ENCODE measurements around the gene TMUB2. TPM values are rescaled to one million over a fixed set of nuclear protein-coding genes. Genes with fewer than 3 reads are reported as not detected.
A peak's percentile ranks its signal among the peaks of the same experiment; 100 is the strongest.

Gene TMUB2
- total RNA-seq, 2 donors from 2014 or later: 42.9 to 67.2 TPM

DNA sequence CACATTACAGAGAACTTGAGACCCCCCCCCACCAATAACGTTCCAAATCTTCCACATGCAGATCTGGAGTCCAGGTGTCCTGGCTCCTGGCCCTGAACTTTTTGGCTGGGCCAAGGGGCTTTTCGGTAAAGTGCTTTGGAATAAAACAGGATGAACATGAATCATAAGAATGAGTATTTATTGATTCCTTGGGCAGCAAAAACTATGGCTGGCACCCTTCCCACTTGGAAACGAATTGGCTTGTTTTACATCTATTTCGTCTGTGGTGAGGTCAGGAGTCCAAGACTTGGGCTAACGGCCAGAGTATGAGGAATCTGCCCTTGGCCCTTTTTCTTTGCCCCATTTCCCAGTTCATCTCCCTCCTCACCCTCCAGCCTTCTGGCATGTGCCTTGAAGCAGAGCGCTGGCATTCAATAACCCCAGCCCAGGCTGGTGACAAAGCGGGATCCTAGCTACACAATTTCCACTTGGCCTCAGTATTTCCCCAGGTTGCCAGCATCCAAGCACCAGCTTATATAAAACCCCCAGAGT is 36.8 kb downstream of the TMUB2 start:
- H3K4me1 ChIP-seq (replicated peaks): peaks cover 5% of the 10 kb centered on the region
- 22% methylated on average over 7 of the region's 7 CpGs for WGBS
- no peaks in the 10 kb centered on the region for H3K36me3 ChIP-seq
- H3K27ac ChIP-seq: peak overlapping the region in 1 of 2 donors; percentile 23
- no peak overlapping the region for H3K4me3 ChIP-seq
- no peak for DNase-seq (ENCODE audit: low spot score)
- H3K9me3 ChIP-seq: no peaks in the 10 kb centered on the region
- intact Hi-C loops (cut with DNase I): no loop called here
- TF ChIP-seq POLR2A (IDR thresholded peaks at IDR 0.05) (no peak), POLR2AphosphoS5 (IDR thresholded peaks at IDR 0.05) (no peak)
- TF ChIP-seq, protein P1, sequence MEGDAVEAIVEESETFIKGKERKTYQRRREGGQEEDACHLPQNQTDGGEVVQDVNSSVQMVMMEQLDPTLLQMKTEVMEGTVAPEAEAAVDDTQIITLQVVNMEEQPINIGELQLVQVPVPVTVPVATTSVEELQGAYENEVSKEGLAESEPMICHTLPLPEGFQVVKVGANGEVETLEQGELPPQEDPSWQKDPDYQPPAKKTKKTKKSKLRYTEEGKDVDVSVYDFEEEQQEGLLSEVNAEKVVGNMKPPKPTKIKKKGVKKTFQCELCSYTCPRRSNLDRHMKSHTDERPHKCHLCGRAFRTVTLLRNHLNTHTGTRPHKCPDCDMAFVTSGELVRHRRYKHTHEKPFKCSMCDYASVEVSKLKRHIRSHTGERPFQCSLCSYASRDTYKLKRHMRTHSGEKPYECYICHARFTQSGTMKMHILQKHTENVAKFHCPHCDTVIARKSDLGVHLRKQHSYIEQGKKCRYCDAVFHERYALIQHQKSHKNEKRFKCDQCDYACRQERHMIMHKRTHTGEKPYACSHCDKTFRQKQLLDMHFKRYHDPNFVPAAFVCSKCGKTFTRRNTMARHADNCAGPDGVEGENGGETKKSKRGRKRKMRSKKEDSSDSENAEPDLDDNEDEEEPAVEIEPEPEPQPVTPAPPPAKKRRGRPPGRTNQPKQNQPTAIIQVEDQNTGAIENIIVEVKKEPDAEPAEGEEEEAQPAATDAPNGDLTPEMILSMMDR (IDR thresholded peaks at IDR 0.05): no peak
- no peaks in the 10 kb centered on the region for H3K27me3 ChIP-seq (replicated peaks; ENCODE audit: insufficient read depth)

DNA sequence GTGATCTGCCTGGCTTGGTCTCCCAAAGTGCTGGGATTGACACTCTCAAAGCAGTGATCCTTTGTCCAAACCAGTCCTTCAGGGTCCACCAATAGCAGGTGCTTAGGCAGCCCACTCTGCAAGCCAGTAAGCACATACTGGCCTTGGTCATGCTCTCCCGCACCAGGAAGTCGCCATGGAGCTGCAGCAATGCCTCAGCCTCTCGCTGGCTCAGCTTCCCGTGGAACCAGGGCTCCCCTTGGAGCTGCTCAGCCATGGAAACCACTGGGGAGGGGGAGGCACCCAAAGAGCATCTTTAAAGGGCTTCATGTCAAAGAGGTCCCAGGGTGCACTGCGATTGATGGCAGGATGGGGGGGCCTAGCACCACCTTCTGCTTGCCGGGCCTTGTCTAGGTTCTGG is 42.3 kb downstream of the TMUB2 start:
- no peaks in the 10 kb centered on the region for H3K9me3 ChIP-seq
- no peak for DNase-seq (ENCODE audit: low spot score)
- H3K4me3 ChIP-seq: no peak overlapping the region
- 70% methylated on average over 6 of the region's 6 CpGs for WGBS
- TF ChIP-seq POLR2AphosphoS5 (IDR thresholded peaks at IDR 0.05) (no peak), POLR2A (IDR thresholded peaks at IDR 0.05) (no peak)
- TF ChIP-seq, protein P1 (IDR thresholded peaks at IDR 0.05): no peak
- H3K4me1 ChIP-seq (replicated peaks): no peaks in the 10 kb centered on the region
- no peak overlapping the region for H3K27ac ChIP-seq
- H3K36me3 ChIP-seq: no peaks in the 10 kb centered on the region
- no peaks in the 10 kb centered on the region for H3K27me3 ChIP-seq (replicated peaks; ENCODE audit: insufficient read depth)
- intact Hi-C loops (cut with DNase I): no loop called here

DNA sequence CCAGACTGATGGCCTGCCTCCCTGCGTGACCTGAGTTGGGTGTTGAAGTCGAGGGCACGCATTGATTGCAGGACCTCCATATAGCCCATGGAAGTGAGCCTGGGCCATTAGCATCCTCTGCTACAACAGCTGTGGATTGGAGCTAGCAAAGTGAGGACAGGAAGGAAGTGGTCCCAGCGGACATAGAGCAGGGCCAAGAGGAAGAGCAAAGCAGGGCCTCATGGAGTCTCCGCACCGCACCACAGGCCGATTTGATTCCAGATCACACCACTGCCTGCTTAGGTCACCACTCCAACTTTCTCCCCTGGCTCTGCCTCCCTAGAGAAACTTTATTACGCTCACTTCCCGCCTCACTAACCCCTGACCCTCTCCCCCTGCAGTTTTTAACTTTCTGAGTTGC is 43.4 kb downstream of the TMUB2 start:
- intact Hi-C loops (cut with DNase I): no loop called here

DNA sequence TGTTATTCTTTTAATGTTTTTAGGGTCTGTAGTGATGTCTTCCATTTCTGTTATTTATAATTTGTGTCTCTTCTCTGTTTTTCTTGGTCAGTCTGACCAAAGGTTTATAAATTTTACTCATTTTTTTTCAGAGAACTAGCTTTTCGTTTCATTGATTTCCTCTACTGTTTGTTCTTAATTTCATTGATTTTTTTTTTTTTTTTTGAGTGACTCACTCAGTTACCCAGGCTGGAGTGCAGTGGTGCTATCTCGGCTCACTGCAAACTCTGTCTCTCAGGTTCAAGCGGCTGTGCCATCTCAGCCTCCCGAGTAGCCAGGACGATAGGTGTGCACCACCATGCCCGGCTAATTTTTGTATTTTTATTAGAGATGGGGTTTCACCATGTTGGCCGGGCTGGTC is 45.3 kb downstream of the TMUB2 start:
- Histone ChIP-seq H3K27ac (no peak overlapping the region), H3K36me3 (no peaks in the 10 kb centered on the region), H3K4me1 (replicated peaks) (no peaks in the 10 kb centered on the region), H3K4me3 (no peak overlapping the region), H3K9me3 (no peaks in the 10 kb centered on the region), H3K27me3 (replicated peaks; ENCODE audit: insufficient read depth) (no peaks in the 10 kb centered on the region)
- intact Hi-C loops (cut with DNase I): no loop called here
- TF ChIP-seq, protein P1 (IDR thresholded peaks at IDR 0.05): no peak
- TF ChIP-seq POLR2A (IDR thresholded peaks at IDR 0.05): no peak
- TF ChIP-seq POLR2AphosphoS5 (IDR thresholded peaks at IDR 0.05): no peak
- WGBS: 90% methylated on average over 7 of the region's 7 CpGs
- DNase-seq (ENCODE audit: low spot score): no peak

More for the DNA sequence above, 43.4 kb downstream of the TMUB2 start:
- Histone ChIP-seq H3K4me3 (no peak overlapping the region), H3K27ac (no peak overlapping the region), H3K27me3 (replicated peaks; ENCODE audit: insufficient read depth) (no peaks in the 10 kb centered on the region), H3K4me1 (replicated peaks) (no peaks in the 10 kb centered on the region), H3K36me3 (no peaks in the 10 kb centered on the region), H3K9me3 (no peaks in the 10 kb centered on the region)
- 78% methylated on average over 9 of the region's 9 CpGs for WGBS
- no peak for TF ChIP-seq POLR2AphosphoS5 (IDR thresholded peaks at IDR 0.05)
- no peak for TF ChIP-seq POLR2A (IDR thresholded peaks at IDR 0.05)
- no peak for DNase-seq (ENCODE audit: low spot score)

DNA sequence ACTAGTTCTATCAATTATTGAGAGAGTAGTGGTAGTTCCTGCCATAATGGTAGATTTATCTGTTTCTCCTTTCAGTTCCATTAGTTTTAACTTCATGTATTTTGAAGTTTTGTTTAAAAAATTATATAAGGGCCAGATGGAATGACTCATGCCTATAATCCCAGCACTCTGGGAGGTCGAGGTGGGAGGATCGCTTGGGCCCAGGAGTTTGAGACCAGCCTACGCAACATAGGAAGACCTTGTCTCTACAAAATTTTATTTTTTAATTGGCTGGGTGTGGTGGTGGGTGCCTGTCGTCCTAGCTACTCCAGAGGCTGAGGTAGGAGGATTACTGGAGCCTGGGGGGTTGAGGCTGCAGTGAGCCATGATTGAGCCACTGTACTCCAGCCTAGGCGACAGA is 46.8 kb downstream of the TMUB2 start:
- WGBS: 82% methylated on average over 5 of the region's 5 CpGs
- no peak for TF ChIP-seq POLR2A (IDR thresholded peaks at IDR 0.05)
- no peak for TF ChIP-seq POLR2AphosphoS5 (IDR thresholded peaks at IDR 0.05)
- TF ChIP-seq, protein P1 (IDR thresholded peaks at IDR 0.05): no peak
- Histone ChIP-seq H3K9me3 (no peaks in the 10 kb centered on the region), H3K27ac (no peak overlapping the region), H3K4me3 (no peak overlapping the region), H3K27me3 (replicated peaks; ENCODE audit: insufficient read depth) (no peaks in the 10 kb centered on the region), H3K4me1 (replicated peaks) (no peaks in the 10 kb centered on the region), H3K36me3 (no peaks in the 10 kb centered on the region)
- intact Hi-C loops (cut with DNase I): no loop called here
- DNase-seq (ENCODE audit: low spot score): no peak
